CD4-positive, alpha-beta memory T cell (primary cell): ENCODE data around the gene SLC35E2B. TPM values are rescaled to one million over a fixed set of nuclear protein-coding genes. Genes with fewer than 3 reads are reported as not detected.
"Not testable (repeated sequence)": the region's sequence is repeated elsewhere in the genome, so short reads cannot be mapped to it uniquely, and the experiment has no call there.

Experiments used
- CTCF ChIA-PET: fragments of 350-600 bp; sonication (Branson Sonifier 250); formaldehyde crosslinking; loops from one replicate; lab custom pipeline; 2021; ENCODE audit warnings: inconsistent platforms; ENCODE audit not compliant: partially characterized antibody; lab: Charles Lee
- POLR2A ChIA-PET: fragments of 350-600 bp; sonication (Branson Sonifier 250); formaldehyde crosslinking; loops from one replicate; lab custom pipeline; 2021; ENCODE audit not compliant: partially characterized antibody; lab: Charles Lee
- DNase-seq, 5 donors: peaks; one replicate each; pipeline versions ENCODE4 v3.0.0 to v3.0.0-alpha.2; 2020 to 2022; ENCODE audit warnings: mixed read lengths in 1 of 5
- H3K27ac ChIP-seq: one replicate; pipeline ENCODE4 v1.7.0; 2013; ENCODE audit warnings: low read depth, low read length
- H3K27me3 ChIP-seq: 2 replicates; pipeline ENCODE4 v1.7.0; 2013; ENCODE audit warnings: mild to moderate bottlenecking, low read length, moderate library complexity; ENCODE audit not compliant: insufficient read depth
- H3K36me3 ChIP-seq: 2 replicates; pipeline ENCODE4 v1.7.0; 2013; ENCODE audit warnings: mild to moderate bottlenecking, low read length, moderate library complexity; ENCODE audit not compliant: insufficient read depth
- H3K4me1 ChIP-seq: 2 replicates; pipeline ENCODE4 v1.7.0; 2013; ENCODE audit warnings: mild to moderate bottlenecking, low read length, moderate library complexity; ENCODE audit not compliant: insufficient read depth
- H3K4me3 ChIP-seq, 2 donors: one replicate each; pipeline ENCODE4 v1.7.0; 2013; ENCODE audit warnings: low read length in 2 of 2, mild to moderate bottlenecking in 1 of 2
- H3K9me3 ChIP-seq, 2 donors: one replicate each; pipeline ENCODE4 v1.7.0; 2013; ENCODE audit warnings: low read length in 2 of 2, control low read depth in 1 of 2; ENCODE audit not compliant: control insufficient read depth in 1 of 2
- H3K27ac Mint-ChIP-seq, 7 donors: one replicate each; pipeline ENCODE4 v1.8.0; 2020 to 2021; ENCODE audit warnings: mixed read lengths in 7 of 7, mild to moderate bottlenecking in 6 of 7, inconsistent platforms in 3 of 7, moderate library complexity in 3 of 7
- H3K27me3 Mint-ChIP-seq, 2 donors: one replicate each; pipeline ENCODE4 v1.8.0; 2020 to 2021; ENCODE audit warnings: mixed read lengths in 2 of 2
- H3K36me3 Mint-ChIP-seq, 2 donors: one replicate each; pipeline ENCODE4 v1.8.0; 2020 to 2021; ENCODE audit warnings: mixed read lengths in 2 of 2, inconsistent platforms in 1 of 2, mild to moderate bottlenecking in 1 of 2
- H3K4me1 Mint-ChIP-seq, 4 donors: one replicate each; pipeline ENCODE4 v1.8.0; 2020 to 2021; ENCODE audit warnings: mixed read lengths in 4 of 4, mild to moderate bottlenecking in 1 of 4
- H3K4me3 Mint-ChIP-seq, 8 donors: one replicate each; pipeline ENCODE4 v1.8.0; 2020 to 2021; ENCODE audit warnings: mixed read lengths in 8 of 8, mild to moderate bottlenecking in 7 of 8, moderate library complexity in 6 of 8, inconsistent platforms in 3 of 8
- H3K9me3 Mint-ChIP-seq, 8 donors: one replicate each; pipeline ENCODE4 v1.8.0; 2020 to 2021; ENCODE audit warnings: mixed read lengths in 8 of 8, mild to moderate bottlenecking in 5 of 8, inconsistent platforms in 3 of 8, moderate library complexity in 1 of 8
- intact Hi-C: fragments of 100-400 bp; cut with micrococcal nuclease; formaldehyde crosslinking; loops from one replicate; pipeline ENCODE4 v1.15.1; 2023
- polyA plus RNA-seq, 2 donors: library from polyadenylated mRNA; unstranded; fragments of 300-500 nt; fragmentation: Illumina TruSeq; gene quantifications; one replicate each; pipeline ENCODE4 v1.2.3, GENCODE V29; 2021
- total RNA-seq, 2 experiments: library from RNA; stranded (reverse); gene quantifications; one replicate each; pipeline ENCODE4 v1.2.3, GENCODE V29; 2021

Gene SLC35E2B
- total and polyA plus RNA-seq, 4 experiments from 2014 or later = 29.4 to 130 (median 85.6) TPM

GRCh38 chr1:1680031-1680911, 12.3 kb downstream of the SLC35E2B start:
- POLR2A ChIA-PET = no interaction called here
- peak overlapping the region in 1 of 8 donors; percentile 15 for H3K4me3 Mint-ChIP-seq
- intact Hi-C loops = no loop called here

GRCh38 chr1:1678581-1679380, 13.8 kb downstream of the SLC35E2B start:
- no peaks in the 10 kb centered on the region for H3K36me3 ChIP-seq
- H3K9me3 ChIP-seq = no peaks in the 10 kb centered on the region
- H3K27me3 ChIP-seq = no peaks in the 10 kb centered on the region
- Mint-ChIP-seq H3K4me1 (peaks cover 20 to 39% (median 25%) of the 10 kb centered on the region in 4 donors), H3K27me3 (no peaks in the 10 kb centered on the region), H3K27ac (peak overlapping the region; percentile 73 to 98 (median 96)), H3K36me3 (peaks cover 2 to 22% of the 10 kb centered on the region in 2 donors), H3K4me3 (peak overlapping the region in 7 of 8 donors; percentile 86 to 96 (median 91)), H3K9me3 (peaks cover 0 to 2% (median 0%) of the 10 kb centered on the region in 8 donors)
- peaks cover 22% of the 10 kb centered on the region for H3K4me1 ChIP-seq
- intact Hi-C loops = no loop called here
- CTCF ChIA-PET = interaction anchor here (1.1 kb wide), 1 partner anchor 14 kb away, joined by 3 read pairs; no protein-coding TSS in a partner anchor
- peak overlapping the region in 1 of 2 donors; percentile 63 for H3K4me3 ChIP-seq
- H3K27ac ChIP-seq = peak overlapping the region; percentile 61
- POLR2A ChIA-PET = interaction anchor here (0.5 to 2.4 kb wide), 7 partner anchors 9 to 80 kb away, joined by 3 to 11 read pairs (median 5); partner anchors contain the start of genes MIB2 and MMP23B
- DNase-seq = peak in 4 of 5 donors; percentile 25 to 54 (median 48)

More at GRCh38 chr1:1680031-1680911, 12.3 kb downstream of the SLC35E2B start:
- Histone ChIP-seq H3K36me3 (no peaks in the 10 kb centered on the region), H3K4me3 (no peak overlapping the region), H3K4me1 (peaks cover 22% of the 10 kb centered on the region), H3K27me3 (no peaks in the 10 kb centered on the region), H3K9me3 (no peaks in the 10 kb centered on the region), H3K27ac (no peak overlapping the region)
- Mint-ChIP-seq H3K9me3 (peaks cover 0 to 2% (median 0%) of the 10 kb centered on the region in 8 donors), H3K36me3 (peaks cover 5 to 18% of the 10 kb centered on the region in 2 donors), H3K27me3 (no peaks in the 10 kb centered on the region), H3K4me1 (peaks cover 20 to 45% (median 25%) of the 10 kb centered on the region in 4 donors), H3K27ac (peak overlapping the region in 1 of 7 donors; percentile 98)
- CTCF ChIA-PET = interaction anchor here (1.3 kb wide), 1 partner anchor 14 kb away, joined by 5 read pairs; no protein-coding TSS in a partner anchor
- no peak for DNase-seq

- Mint-ChIP-seq H3K4me3 (peak overlapping the region; percentile 86 to 96 (median 92)), H3K27ac (peak overlapping the region; percentile 90 to 98 (median 96)), H3K9me3 (peaks cover 0 to 2% (median 0%) of the 10 kb centered on the region in 8 donors), H3K27me3 (no peaks in the 10 kb centered on the region), H3K4me1 (peaks cover 18 to 30% (median 24%) of the 10 kb centered on the region in 4 donors), H3K36me3 (peaks cover 0 to 19% of the 10 kb centered on the region in 2 donors)
- no peaks in the 10 kb centered on the region for H3K36me3 ChIP-seq
- peaks cover 22% of the 10 kb centered on the region for H3K4me1 ChIP-seq
- DNase-seq = peak; percentile 43 to 62 (median 50)
- no peaks in the 10 kb centered on the region for H3K27me3 ChIP-seq
- ChIA-PET CTCF (no interaction called here), POLR2A (interaction anchor here (0.5 to 2.4 kb wide), 9 partner anchors 8 to 79 kb away, joined by 3 to 11 read pairs (median 5); partner anchors contain the start of genes MIB2 and MMP23B)
- intact Hi-C loops = no loop called here
- peak overlapping the region; percentile 61 for H3K27ac ChIP-seq
- no peaks in the 10 kb centered on the region for H3K9me3 ChIP-seq
- H3K4me3 ChIP-seq = peak overlapping the region in 1 of 2 donors; percentile 63
These were observed 14.6 kb downstream of the SLC35E2B start for GRCh38 chr1:1677718-1678580.

- POLR2A ChIA-PET, H3K36me3 ChIP-seq, H3K27ac ChIP-seq, H3K27me3 ChIP-seq, DNase-seq, H3K9me3 ChIP-seq, H3K4me3 ChIP-seq, H3K4me3 Mint-ChIP-seq, CTCF ChIA-PET, intact Hi-C loops, H3K27ac Mint-ChIP-seq, H3K27me3 Mint-ChIP-seq, H3K9me3 Mint-ChIP-seq: not testable (repeated sequence)
- H3K4me1 ChIP-seq = peaks cover 22% of the 10 kb centered on the region
- Mint-ChIP-seq H3K4me1 (peaks cover 16 to 25% (median 21%) of the 10 kb centered on the region in 4 donors), H3K36me3 (peaks cover 5 to 19% of the 10 kb centered on the region in 2 donors)
These were observed 16.5 kb downstream of the SLC35E2B start for GRCh38 chr1:1676087-1676486.

GRCh38 chr1:1675218-1675617, 17.4 kb downstream of the SLC35E2B start:
- H3K36me3 Mint-ChIP-seq = peaks cover 5 to 19% of the 10 kb centered on the region in 2 donors
- CTCF ChIA-PET, H3K4me3 ChIP-seq, DNase-seq, H3K27me3 Mint-ChIP-seq, H3K9me3 ChIP-seq, H3K9me3 Mint-ChIP-seq, POLR2A ChIA-PET, H3K36me3 ChIP-seq, H3K27ac Mint-ChIP-seq, H3K27me3 ChIP-seq, H3K4me3 Mint-ChIP-seq, H3K27ac ChIP-seq, intact Hi-C loops: not testable (repeated sequence)
- H3K4me1 Mint-ChIP-seq = peaks cover 16 to 25% (median 20%) of the 10 kb centered on the region in 4 donors
- H3K4me1 ChIP-seq = peaks cover 22% of the 10 kb centered on the region

- POLR2A ChIA-PET = not testable (repeated sequence)
These were observed 17.8 kb downstream of the SLC35E2B start for GRCh38 chr1:1674806-1675205.

More at GRCh38 chr1:1674806-1675205, 17.8 kb downstream of the SLC35E2B start:
- intact Hi-C loops, H3K9me3 ChIP-seq, H3K4me3 Mint-ChIP-seq, H3K27ac ChIP-seq, H3K27me3 Mint-ChIP-seq, DNase-seq, H3K4me3 ChIP-seq, CTCF ChIA-PET, H3K27me3 ChIP-seq, H3K9me3 Mint-ChIP-seq, H3K36me3 ChIP-seq: not testable (repeated sequence)
- Mint-ChIP-seq H3K36me3 (peaks cover 7 to 22% of the 10 kb centered on the region in 2 donors), H3K4me1 (peaks cover 16 to 25% (median 20%) of the 10 kb centered on the region in 4 donors), H3K27ac (peak overlapping the region in 1 of 7 donors; percentile 60)
- peaks cover 22% of the 10 kb centered on the region for H3K4me1 ChIP-seq
